AG10803 (cell line): ENCODE results near the gene UBE2J2.

ENCODE experiments used
- DNase-seq: peaks from one replicate; pipeline ENCODE4 v3.0.0; 2010; ENCODE audit warnings: low read depth
- H3K4me3 ChIP-seq: 2 replicates; pipeline ENCODE4 v1.5.1; 2011; ENCODE audit warnings: mild to moderate bottlenecking, low read length, control low read depth
- CTCF ChIP-seq: conservative IDR thresholded peaks from 2 replicates; pipeline ENCODE4 v1.5.1; 2011; ENCODE audit warnings: mild to moderate bottlenecking, low read length, control low read depth, inconsistent platforms

Gene UBE2J2

GRCh38 chr1:1212780-1213344, 60.8 kb downstream of the UBE2J2 start:
- no peak for TF ChIP-seq CTCF
- H3K4me3 ChIP-seq = no peak overlapping the region
- DNase-seq = no peak

GRCh38 chr1:1211541-1212441, 61.9 kb downstream of the UBE2J2 start:
- no peak for DNase-seq
- TF ChIP-seq CTCF = no peak
- H3K4me3 ChIP-seq = no peak overlapping the region

- TF ChIP-seq CTCF = no peak
- no peak for DNase-seq
- no peak overlapping the region for H3K4me3 ChIP-seq
Measured at GRCh38 chr1:1210726-1211540, 62.7 kb downstream of the UBE2J2 start.

GRCh38 chr1:1208713-1209433, 64.8 kb downstream of the UBE2J2 start:
- no peak for TF ChIP-seq CTCF
- no peak overlapping the region; the same call in 1 of the 2 replicates for H3K4me3 ChIP-seq
- no peak for DNase-seq

GRCh38 chr1:1207571-1207892, 66.1 kb downstream of the UBE2J2 start:
- TF ChIP-seq CTCF = no peak
- no peak overlapping the region for H3K4me3 ChIP-seq
- DNase-seq = no peak

GRCh38 chr1:1206966-1207531, 66.6 kb downstream of the UBE2J2 start:
- no peak for DNase-seq
- no peak overlapping the region for H3K4me3 ChIP-seq
- TF ChIP-seq CTCF = no peak
